NCI-H2107 treated with DMSO at 0.1 percent for 48 hours (cell line): ENCODE data around the gene VWA5B2.
"Not testable (repeated sequence)": the region's sequence is repeated elsewhere in the genome, so short reads cannot be mapped to it uniquely, and the experiment has no call there.

Experiments used
- DNase-seq: peaks from one replicate; lab custom pipeline; 2025; ENCODE audit not compliant: unreplicated experiment; lab: John Stamatoyannopoulos, UW

Gene VWA5B2

DNA sequence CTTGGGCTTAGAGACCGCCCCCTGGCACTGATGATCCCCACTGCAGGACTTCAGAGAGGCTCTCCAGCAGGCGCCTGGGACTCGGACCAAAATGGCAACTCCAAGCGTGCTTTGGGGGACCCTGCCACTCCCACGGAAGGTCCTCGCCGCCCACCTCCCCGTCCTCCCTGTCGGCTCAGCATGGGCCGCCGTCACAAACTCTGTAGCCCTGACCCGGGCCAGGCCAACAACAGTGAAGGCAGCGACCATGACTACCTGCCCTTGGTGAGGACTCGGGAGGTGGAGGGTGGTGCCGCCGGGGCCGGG lies 11.7 kb downstream of the VWA5B2 start:
- no peak for DNase-seq

- DNase-seq = no peak
Observed at GRCh38 chr3:184241447-184242296, 12.3 kb downstream of the VWA5B2 start.

DNA sequence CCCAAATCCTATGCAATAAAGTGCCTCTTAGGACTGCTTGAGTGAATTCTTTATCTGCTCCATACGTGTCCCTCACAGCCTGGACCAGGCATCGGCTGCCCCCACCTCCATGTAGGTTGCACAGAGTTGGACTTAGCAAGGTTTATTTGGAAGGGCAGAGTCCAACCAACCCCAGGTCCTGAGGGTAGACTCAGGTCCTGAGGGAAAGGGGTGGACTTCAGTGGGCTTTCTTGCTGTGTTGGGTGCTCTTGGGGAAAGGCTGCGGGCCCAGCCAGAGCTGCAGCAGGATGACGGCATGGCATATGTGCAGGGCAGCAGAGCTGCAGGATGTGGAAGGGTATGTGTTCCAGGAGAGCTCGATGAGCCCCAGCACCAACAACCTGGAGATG lies 12.9 kb downstream of the VWA5B2 start:
- DNase-seq = no peak

DNA sequence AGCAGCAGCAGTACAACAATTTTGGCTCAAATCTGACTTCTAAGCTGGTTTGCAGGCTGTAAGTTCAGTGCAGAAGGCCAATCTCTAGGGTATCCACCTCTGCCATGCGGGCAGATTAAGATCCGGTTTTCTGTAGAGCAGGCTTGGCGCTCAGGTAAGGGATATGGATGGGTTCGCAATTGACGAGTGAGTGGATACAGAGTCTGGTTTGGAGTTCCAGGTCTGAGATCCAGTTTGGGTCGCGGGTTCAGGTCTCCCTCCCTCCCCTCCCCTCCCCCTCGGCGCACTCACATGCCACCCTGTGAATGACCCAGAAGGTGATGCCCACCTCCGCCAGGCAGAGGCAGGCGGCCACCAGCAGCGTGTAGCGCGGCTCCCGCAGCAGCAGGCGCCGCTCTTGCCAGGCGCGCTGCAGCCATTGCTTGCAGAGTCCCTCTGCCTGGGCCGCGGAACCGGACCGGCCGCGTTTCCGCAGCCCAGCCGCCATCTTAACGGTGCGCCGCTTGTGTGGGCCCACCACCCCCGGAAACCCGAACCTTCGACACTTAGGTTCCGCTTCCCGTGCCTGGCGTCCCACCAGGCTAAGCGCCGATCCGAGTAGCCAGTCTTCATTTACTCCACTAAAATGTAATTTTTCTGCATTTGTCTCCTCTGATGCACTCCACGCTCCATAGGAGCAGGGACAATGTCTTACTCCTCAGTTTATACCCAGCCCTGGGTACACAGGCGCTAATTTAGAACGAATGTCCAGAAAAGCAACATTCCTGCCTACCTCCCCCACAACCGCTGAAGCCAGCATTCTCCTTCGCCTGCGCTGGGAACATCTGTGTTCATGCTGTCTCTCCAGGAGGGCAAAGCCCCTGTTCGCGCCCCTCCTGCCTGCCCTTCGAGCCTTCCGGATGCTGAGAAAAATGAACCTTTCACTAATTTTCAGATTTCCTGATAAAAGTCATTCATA lies 19.3 kb downstream of the VWA5B2 start, which contains the start of gene ALG3:
Gene ALG3 (minus strand): TSS at position 509 of the 958 bp plus-strand sequence. CDS start 22 bp downstream, at position 487.
- DNase-seq = peak; percentile 86

- DNase-seq = peak; percentile 100
Observed at GRCh38 chr3:184249412-184250166, 20.2 kb downstream of the VWA5B2 start, which contains the start of gene EEF1AKMT4. Gene EEF1AKMT4 (plus strand): TSS chr3:184249672. CDS start chr3:184249695, 23 bp downstream.

DNA sequence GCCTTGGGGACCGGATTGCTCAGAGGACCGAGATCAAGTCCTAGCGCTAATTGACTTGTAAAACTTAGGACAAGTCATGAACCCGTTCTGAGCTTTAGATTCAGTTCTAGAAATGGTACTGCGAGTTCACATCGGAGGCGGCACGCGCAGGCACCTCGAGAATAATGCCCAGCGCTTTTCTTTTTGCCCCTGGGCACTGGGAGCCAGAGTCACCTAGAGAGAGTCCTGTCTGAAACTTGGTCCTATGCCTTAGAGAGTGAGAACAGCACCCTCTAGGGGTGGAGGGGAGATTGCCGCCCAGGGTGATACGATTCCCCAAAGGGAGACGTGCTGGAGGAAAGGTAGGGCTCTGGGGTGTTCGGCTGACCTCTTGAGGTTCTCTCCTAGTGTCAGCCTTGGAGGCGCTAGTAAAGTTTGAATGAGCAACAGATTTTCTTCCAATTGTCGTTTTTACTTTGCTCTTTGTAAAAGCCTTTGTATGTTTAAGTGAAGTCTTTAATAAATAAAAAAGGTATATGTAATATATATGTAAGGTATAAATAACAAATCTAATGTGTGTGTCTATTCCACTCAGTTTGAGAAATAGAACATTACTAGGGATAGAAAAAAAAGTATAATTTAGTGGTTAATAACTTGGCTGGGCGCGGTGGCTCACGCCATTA lies 20.9 kb downstream of the VWA5B2 start:
- peak; percentile 100 for DNase-seq

- no peak for DNase-seq
Observed at GRCh38 chr3:184255291-184256039, 26.1 kb downstream of the VWA5B2 start.

DNA sequence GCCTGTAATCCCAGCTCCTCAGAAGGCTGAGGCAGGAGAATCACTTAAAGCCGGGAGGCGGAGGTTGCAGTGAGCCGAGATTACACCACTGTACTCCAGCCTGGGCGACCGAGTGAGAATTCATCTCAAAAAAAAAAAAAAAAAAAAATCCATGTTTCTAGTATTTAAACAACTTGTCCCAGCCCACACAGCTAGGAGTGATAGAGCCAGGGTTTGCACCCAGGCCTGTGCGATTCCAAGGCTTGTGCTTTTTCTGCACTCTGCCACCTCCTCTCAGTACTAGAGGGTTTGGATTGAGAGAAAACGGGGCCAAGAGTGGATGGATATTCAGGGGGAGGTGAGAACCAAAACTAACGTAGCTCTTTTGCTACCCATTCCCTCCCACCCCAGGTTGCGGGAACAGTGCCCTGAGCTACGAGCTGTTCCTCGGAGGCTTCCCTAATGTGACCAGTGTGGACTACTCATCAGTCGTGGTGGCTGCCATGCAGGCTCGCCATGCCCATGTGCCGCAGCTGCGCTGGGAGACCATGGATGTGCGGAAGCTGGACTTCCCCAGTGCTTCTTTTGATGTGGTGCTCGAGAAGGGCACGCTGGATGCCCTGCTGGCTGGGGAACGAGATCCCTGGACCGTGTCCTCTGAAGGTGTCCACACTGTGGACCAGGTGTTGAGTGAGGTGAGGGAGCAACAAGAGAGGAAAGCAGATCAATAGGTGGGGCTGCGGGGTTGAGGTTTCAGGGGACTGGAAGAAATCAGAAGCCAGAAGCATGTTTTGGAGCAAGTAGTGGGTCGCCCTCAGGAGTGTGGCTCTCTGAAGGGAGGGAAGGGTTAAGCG lies 27.9 kb downstream of the VWA5B2 start:
- no peak for DNase-seq

GRCh38 chr3:184258926-184259325 lies 29.5 kb downstream of the VWA5B2 start:
- no peak for DNase-seq

DNA sequence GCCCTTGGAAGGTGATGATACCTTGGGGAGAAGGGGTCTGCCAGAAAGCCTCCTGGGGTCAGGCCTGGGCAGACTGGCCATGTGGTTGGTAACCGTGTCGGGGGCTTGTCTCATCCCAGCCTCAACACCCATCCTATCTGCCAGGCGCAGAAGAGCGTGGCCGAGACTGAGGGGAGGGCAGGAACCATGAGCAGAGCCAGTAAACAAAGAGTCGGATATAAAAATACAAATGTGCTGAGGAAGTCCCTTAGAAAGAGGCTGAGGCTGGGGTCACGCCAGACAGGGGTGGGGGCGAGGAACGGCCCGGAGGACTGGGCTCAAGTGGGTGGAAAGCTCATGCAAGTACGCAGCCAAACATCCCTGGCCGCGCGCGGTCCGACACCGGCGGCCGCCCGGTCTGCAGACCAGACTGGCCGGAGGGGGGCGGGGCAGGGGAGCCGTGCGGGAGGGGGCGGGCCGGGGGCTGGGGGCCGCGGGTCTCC lies 30.1 kb downstream of the VWA5B2 start:
- no peak for DNase-seq

- no peak for DNase-seq
Observed at GRCh38 chr3:184259878-184260723, 30.7 kb downstream of the VWA5B2 start.

DNA sequence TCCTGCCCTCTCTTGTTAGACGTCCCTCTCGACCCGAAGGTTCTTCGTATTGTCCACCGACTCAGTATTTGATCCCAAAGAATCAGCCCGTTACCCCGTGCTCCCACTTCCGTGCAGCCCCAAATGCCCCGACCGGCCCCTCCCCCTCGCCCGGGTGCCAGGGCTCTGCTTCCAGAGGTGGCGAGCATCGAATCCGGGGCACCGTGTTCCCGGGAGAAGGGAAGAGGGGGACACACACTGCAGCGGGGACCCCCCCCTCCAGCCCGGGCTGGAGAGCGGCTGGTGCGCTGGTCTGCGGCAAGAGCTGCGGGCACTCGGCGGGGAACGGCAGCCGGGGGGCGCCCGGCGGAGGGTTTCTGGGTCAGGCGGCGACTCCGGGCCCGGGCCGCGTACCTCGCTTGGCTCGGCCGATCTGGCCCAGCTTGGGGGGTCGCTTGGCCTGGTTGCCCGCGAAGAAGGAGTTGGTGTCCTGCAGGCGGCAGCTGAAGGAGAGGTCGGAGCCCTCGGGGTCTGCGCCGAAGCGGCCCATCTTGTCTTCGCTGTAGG lies 31.4 kb downstream of the VWA5B2 start:
- DNase-seq = peak; percentile 38

- peak; percentile 96 for DNase-seq
Observed at GRCh38 chr3:184261270-184261853, 32.0 kb downstream of the VWA5B2 start, which contains the start of gene CAMK2N2. Gene CAMK2N2 (minus strand): TSS chr3:184261553. CDS start chr3:184261285, 268 bp downstream.

GRCh38 chr3:184261854-184262763 lies 32.7 kb downstream of the VWA5B2 start:
- peak; percentile 81 for DNase-seq

GRCh38 chr3:184262764-184263179 lies 33.4 kb downstream of the VWA5B2 start:
- DNase-seq = no peak

- DNase-seq = not testable (repeated sequence)
Observed at GRCh38 chr3:184267249-184267648, 37.9 kb downstream of the VWA5B2 start.
